PFSK-1 (cell line): ENCODE data around the gene CD8B2.

ENCODE experiments used
- FOXP2 ChIP-seq: optimal IDR thresholded peaks from 2 replicates; pipeline ENCODE3; 2011; ENCODE audit warnings: borderline replicate concordance, control low read depth, inconsistent platforms; ENCODE audit not compliant: insufficient read depth; ENCODE audit errors: extremely low read length, extremely low read depth
- POLR2AphosphoS5 ChIP-seq: IDR thresholded peaks from 2 replicates; pipeline ENCODE4 v1.6.1; 2012; ENCODE audit warnings: low read depth, mild to moderate bottlenecking, control low read depth, low read length, moderate library complexity
- REST ChIP-seq, 2 experiments: IDR thresholded peaks; 2 replicates each; pipeline versions ENCODE4 v1.6.1 to v1.8.0; 2011 to 2012; ENCODE audit warnings: low read depth in 2 of 2, low read length in 2 of 2, control low read depth in 1 of 2, inconsistent platforms in 1 of 2, mild to moderate bottlenecking in 1 of 2, moderate library complexity in 1 of 2; ENCODE audit not compliant: insufficient read depth in 1 of 2
- SIN3A ChIP-seq: IDR thresholded peaks from 2 replicates; pipeline ENCODE4 v1.6.1; 2012; ENCODE audit warnings: mild to moderate bottlenecking, low read length, moderate library complexity, borderline replicate concordance; ENCODE audit not compliant: insufficient read depth
- TAF1 ChIP-seq: IDR thresholded peaks from 2 replicates; pipeline ENCODE4 v1.6.1; 2012; ENCODE audit warnings: low read length, control low read depth, borderline replicate concordance; ENCODE audit not compliant: insufficient read depth

The CD8B2 gene

GRCh38 chr2:106540886-106541285, 53.7 kb downstream of the CD8B2 start:
- TF ChIP-seq FOXP2: no peak
- TF ChIP-seq POLR2AphosphoS5: no peak
- TF ChIP-seq SIN3A: no peak
- TF ChIP-seq TAF1: no peak
- TF ChIP-seq REST (IDR thresholded peaks at IDR 0.05; ENCODE audit: insufficient read depth in 1 of 2, low read depth in 2 of 2, low read length in 2 of 2): no peak

- TF ChIP-seq REST (IDR thresholded peaks at IDR 0.05; ENCODE audit: insufficient read depth in 1 of 2, low read depth in 2 of 2, low read length in 2 of 2) (no peak), FOXP2 (no peak), TAF1 (no peak), POLR2AphosphoS5 (no peak), SIN3A (no peak)
Measured at GRCh38 chr2:106541333-106541732, 54.2 kb downstream of the CD8B2 start.

GRCh38 chr2:106542746-106543359, 55.7 kb downstream of the CD8B2 start:
- TF ChIP-seq SIN3A (no peak), POLR2AphosphoS5 (no peak), REST (IDR thresholded peaks at IDR 0.05; ENCODE audit: insufficient read depth in 1 of 2, low read depth in 2 of 2, low read length in 2 of 2) (no peak), TAF1 (no peak), FOXP2 (no peak)

GRCh38 chr2:106545007-106545406, 57.8 kb downstream of the CD8B2 start:
- TF ChIP-seq TAF1: no peak
- TF ChIP-seq REST (IDR thresholded peaks at IDR 0.05; ENCODE audit: insufficient read depth in 1 of 2, low read depth in 2 of 2, low read length in 2 of 2): no peak
- no peak for TF ChIP-seq SIN3A
- TF ChIP-seq POLR2AphosphoS5: no peak
- no peak for TF ChIP-seq FOXP2
